NCI-H1436 (cell line): ENCODE data around the gene CYP2W1.
"Not testable (repeated sequence)": the region's sequence is repeated elsewhere in the genome, so short reads cannot be mapped to it uniquely, and the experiment has no call there.

Experiments
- DNase-seq: peaks from one replicate; lab custom pipeline; 2025; lab: John Stamatoyannopoulos, UW

CYP2W1 gene

GRCh38 chr7:951881-952547, 31.0 kb upstream of the CYP2W1 start:
- no peak for DNase-seq

GRCh38 chr7:952548-953441, 30.2 kb upstream of the CYP2W1 start:
- DNase-seq, result no peak

- no peak for DNase-seq
Measured at GRCh38 chr7:953547-954327, 29.2 kb upstream of the CYP2W1 start.

- DNase-seq, result no peak
Measured at GRCh38 chr7:954330-955238, 28.4 kb upstream of the CYP2W1 start, which contains the start of gene ADAP1. TSS of gene ADAP1 (minus strand) at chr7:954680. CDS start at chr7:954477, 203 bp downstream.

- no peak for DNase-seq
Measured at GRCh38 chr7:956031-956430, 26.9 kb upstream of the CYP2W1 start.

GRCh38 chr7:957418-958220, 25.4 kb upstream of the CYP2W1 start:
- no peak for DNase-seq

DNA sequence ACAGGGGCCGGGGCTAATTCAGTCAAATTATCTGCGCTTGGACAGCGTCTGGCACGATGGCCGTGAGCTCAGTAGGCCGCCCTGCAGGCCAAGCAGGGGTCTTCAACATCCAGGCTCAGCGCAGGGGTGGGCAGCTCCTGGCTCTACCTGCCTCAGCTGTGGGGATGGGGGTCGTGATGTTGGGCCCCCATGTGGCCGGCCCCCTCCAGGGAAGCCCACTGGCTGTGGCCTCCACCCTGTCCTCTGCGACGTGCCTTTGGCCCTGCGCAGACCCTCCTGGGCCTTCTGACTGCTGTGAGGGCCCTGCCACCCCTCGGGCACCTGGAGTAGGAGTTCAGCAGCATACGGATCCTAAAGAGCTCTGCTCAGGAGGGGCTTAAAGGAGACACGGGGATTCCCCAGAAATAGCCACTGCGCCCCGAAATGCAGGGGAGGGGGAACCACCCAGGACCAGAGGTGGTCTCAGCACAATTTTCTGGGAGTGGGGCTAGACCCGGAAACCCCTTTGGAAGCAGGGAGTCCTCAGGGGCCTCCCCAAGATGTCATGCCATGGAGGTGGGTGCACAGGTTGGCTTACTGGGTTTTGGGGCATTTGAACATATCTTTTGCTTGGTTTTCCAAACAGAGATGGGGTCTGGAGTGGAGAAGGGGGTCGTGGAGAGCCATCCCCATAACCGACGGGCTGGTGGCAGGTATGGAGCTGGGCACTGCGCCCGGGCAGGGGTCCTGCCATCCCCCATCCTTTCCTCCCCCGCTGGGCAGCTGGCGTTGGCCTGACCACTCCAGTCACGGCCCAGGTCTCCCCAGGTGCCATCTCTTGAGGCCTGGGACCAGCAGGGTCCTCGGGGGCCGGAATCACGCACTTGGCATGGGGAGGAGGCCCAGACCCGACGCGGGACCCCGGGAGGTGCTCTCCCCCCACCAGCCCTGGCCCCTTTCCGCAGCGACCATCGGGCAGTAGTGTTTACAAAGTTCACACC, 24.5 kb upstream of the CYP2W1 start:
- DNase-seq, result no peak

GRCh38 chr7:959271-959670, 23.7 kb upstream of the CYP2W1 start:
- DNase-seq, result no peak

- DNase-seq, result not testable (repeated sequence)
Measured at GRCh38 chr7:959740-960139, 23.2 kb upstream of the CYP2W1 start.

GRCh38 chr7:960269-960871, 22.6 kb upstream of the CYP2W1 start:
- no peak for DNase-seq

DNA sequence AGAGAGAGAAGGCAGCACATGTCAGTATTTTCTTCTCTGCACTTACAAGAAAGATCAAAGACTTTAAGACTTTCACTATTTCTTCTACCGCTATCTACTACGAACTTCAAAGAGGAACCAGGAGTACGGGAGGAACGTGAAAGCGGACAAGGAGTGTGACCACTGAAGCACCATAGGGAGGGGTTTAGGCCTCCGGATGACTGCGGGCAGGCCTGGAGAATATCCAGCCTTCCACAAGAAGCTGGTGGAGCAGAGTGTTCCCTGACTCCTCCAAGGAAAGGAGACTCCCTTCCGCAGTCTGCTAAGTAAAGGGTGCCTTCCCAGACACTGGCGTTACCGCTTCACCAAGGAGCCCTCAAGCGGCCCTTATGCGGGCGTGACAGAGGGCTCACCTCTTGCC, 22.0 kb upstream of the CYP2W1 start:
- not testable (repeated sequence) for DNase-seq

DNA sequence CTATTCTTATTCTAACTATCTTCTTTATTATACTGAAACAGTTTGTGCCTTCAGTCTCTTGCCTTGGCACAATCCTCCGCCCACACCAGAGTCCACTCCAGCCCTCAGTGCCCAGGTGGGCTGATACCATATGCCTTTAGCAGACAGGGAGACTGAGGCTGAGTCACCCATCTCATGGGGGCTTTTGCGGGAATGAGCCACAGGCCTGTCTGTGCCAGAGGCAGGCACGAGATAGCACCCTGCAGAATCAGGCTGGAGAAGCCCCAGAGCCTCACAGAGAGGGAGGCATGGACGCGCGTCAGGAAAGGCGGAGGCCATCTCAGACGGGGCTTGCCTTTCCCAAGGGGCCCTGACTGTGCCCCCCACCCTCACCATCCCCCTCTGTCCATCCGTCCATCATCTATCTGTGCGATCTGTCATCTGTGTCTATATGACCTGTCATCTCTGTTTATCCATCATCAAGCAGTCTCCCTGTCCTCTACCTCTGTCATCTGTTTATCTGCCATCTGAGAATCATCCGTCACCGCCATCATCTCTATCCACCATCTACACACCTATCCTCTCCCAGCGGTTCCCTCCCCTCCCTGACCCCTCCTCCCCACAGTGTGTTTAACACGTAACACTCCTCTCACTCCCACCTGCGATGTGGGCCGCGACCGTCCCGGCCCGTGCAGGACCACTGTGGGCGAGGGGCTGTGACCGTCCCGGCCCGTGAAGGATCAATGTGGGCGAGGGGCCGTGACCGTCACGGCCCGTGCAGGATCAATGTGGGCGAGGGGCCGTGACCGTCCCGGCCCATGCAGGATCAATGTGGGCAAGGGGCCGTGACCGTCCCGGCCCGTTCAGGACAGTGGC, 21.2 kb upstream of the CYP2W1 start:
- no peak for DNase-seq

GRCh38 chr7:962401-963081, 20.4 kb upstream of the CYP2W1 start:
- no peak for DNase-seq

GRCh38 chr7:963236-964078, 19.5 kb upstream of the CYP2W1 start:
- DNase-seq, result peak; percentile 47

GRCh38 chr7:964401-965231, 18.4 kb upstream of the CYP2W1 start:
- no peak for DNase-seq
